ENCODE measurements around the gene MAN1C1.

Gene MAN1C1

DNA sequence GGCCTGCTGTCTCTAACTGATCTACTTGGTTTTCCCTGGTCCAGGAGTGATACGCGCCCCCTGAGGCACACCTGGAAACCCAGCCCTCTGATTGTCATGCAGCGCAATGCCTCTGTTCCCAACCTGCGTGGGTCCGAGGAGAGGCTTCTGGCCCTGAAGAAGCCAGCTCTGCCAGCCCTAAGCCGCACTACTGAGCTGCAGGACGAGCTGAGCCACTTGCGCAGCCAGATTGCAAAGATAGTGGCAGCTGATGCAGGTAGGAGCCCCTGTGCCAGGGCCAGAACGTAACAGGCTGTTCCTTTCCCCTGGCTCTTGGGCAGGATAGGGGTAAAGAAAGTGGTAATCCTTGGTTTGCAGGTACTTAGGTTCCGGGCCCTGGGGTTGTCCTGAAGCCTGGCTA lies 210.0 kb downstream of the MAN1C1 start:
- no peak overlapping the region for H3K4me3 ChIP-seq (ENCODE audit: low read depth, low read length)

DNA sequence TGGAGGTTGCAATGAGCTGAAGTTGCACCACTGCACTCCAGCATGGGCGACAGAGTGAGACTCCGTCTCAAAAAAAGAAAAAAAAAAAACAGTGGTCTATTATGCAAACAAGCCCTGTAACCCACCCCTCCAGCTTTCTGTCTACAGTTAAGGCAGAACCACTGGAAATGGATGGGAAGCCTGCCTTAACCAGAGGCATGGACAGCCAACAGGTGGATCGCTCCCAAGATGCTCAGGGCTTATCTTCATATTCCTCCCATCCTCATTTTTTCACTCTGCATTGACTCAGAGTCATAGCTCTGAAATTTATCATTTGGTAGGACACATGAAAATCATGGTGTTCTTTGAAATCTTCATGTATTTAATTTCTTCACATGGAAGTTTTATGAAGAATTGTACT lies 211.9 kb downstream of the MAN1C1 start:
- H3K4me3 ChIP-seq (ENCODE audit: low read depth, low read length) = no peak overlapping the region

DNA sequence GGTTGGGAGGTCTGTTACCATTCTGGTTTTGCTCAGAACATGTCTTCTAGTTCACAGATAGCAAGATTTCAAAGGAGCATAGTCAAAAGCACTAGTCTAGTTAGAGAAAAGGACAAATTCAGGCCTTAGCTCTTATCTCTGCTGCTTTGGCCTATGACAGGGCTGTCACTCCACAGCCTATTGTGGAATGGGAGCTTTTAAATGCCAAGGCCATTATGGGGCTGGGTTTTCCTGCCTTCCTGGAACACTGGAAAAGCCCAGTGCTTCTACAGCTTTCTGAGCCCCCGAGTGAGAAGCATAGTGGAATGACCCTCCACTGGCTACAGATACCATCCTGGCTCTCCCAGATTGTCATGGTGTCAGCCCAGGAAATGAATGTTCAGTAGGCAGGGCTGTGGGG lies 212.5 kb downstream of the MAN1C1 start:
- H3K4me3 ChIP-seq (ENCODE audit: low read depth, low read length) = no peak overlapping the region

DNA sequence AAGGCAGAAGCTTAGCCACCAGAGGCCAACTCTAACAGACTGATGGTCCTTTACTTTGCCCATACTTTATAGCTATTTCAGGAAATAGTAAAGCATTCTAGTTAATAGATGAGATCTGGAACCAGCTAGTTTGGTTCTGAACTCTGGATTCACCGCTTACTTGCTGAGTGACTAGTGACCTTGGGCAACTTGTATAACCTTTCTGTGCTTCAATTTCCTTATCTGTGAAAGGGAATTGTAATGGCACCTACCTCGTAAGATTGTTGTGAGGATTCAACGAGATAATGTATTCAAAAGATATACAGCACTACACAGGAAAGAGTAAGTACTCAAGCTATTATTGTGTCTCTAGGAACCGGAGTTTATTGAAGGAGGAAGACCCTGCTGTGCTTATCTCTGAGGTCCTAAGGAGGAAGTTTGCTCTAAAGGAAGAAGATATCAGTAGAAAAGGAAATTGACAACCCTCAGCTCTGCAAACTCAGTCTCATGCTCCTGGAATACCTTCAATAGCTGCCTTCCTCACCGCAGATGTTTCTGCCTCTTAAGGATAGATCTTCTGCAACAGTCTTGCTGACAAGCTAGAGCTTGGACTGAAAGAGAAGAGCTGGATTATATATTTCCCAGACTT lies 215.1 kb downstream of the MAN1C1 start:
- no peak overlapping the region for H3K4me3 ChIP-seq (ENCODE audit: low read depth, low read length)

DNA sequence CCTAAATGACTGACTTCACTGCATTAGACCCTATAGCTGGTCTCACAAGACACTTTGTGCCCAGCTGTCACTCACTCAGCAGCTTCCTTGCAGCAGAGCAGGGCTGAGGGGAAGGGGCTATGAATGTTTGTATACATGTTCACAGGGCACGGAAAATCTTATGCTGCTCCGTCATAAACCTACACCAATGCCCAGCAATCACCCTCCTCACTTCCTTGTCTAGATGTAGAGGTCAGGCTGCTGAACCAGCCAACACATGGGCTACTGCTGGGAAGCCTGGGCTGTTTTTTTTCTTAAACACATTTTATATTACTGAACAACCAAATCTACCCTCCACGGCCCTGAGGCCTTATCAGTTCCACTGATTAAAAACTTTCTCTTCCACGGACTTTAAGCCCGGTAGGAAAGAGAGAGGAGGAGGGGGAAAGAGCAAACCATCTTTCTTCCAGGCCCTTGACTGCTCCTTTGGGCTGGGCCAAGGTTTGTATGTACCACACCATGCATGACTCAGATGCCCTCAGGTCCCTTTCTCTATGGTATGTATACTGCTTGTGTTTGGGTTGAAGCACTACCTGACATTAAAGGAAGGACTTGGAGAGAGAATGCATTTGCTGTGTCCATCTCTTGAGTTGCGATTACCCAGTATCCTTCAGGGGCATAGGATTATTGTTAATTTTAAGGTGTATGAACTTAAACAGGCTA lies 215.9 kb downstream of the MAN1C1 start:
- H3K4me3 ChIP-seq (ENCODE audit: low read depth, low read length) = no peak overlapping the region

DNA sequence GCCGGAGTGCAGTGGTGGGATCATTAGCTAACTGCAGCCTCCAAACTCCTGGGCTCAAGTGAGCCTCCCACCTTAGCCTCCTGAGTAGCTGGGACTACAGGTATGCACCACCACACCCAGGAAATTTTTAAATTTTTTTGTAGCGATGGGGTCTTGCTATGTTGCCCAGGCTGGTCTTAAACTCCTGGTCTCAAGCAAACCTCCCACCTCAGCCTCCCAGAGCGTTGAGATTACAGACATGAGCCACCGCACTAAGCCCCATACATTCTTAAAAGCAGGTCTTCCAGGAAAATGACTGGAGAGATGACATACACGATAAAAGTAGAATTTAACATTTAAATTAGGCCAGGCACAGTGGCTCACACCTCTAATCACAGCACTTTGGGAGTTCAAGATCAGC lies 216.6 kb downstream of the MAN1C1 start:
- H3K4me3 ChIP-seq (ENCODE audit: low read depth, low read length) = no peak overlapping the region
